HG02852 (cell line): ENCODE data around the gene CDK7.
"Not testable (repeated sequence)": the region's sequence is repeated elsewhere in the genome, so short reads cannot be mapped to it uniquely, and the experiment has no call there.

Source experiments
- ATAC-seq: cut with Tn5 transposase; IDR thresholded peaks from one replicate; pipeline ENCODE4 v1.9.1; 2021; ENCODE audit warnings: mild to moderate bottlenecking, moderate library complexity; ENCODE audit not compliant: unreplicated experiment

CDK7 gene

GRCh38 chr5:69236733-69237132 is 2.0 kb downstream of the CDK7 start:
- ATAC-seq: not testable (repeated sequence)

GRCh38 chr5:69237877-69238276 is 3.2 kb downstream of the CDK7 start:
- no peak for ATAC-seq

GRCh38 chr5:69238760-69239251 is 4.1 kb downstream of the CDK7 start:
- ATAC-seq: no peak

- no peak for ATAC-seq
These were observed 7.7 kb downstream of the CDK7 start for GRCh38 chr5:69242215-69242927.

DNA sequence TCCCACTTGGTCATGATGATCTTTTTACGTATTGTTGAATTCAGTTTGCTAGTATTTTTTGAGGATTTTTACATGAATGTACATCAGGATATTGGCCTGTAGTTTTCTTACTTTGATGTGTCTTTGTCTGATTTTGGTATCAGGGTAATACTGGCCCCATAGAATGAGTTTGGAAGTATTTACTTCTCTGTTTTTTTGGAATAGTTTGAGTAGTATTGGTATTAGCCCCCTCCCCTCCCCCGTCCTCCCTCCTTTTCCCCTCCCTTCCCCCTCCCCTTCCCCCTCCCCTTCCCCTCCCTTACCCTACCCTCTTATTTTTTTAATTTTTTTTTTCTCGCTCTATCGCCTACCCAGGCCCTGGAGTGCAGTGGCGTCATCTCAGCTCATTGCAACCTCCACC is 10.3 kb downstream of the CDK7 start:
- no peak for ATAC-seq

DNA sequence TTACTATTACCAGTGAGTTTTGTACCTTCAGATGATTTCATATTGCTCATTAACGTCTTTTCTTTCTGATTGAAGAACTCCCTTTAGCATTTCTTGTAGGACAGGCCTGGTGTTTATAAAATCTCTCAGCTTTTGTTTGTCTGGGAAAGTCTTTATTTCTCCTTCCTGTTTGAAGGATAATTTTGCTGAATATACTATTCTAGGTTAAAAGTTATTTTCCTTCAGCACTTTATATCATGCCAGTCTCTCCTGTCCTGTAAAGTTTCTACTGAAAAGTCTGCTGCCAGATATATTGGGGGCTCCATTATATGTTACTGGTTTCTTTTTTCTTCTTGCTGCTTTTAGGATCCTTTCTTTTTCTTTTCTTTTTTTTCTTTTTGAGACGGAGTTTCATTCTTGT is 13.3 kb downstream of the CDK7 start:
- ATAC-seq: no peak

- no peak for ATAC-seq
These were observed 15.9 kb downstream of the CDK7 start for GRCh38 chr5:69250593-69250992.

DNA sequence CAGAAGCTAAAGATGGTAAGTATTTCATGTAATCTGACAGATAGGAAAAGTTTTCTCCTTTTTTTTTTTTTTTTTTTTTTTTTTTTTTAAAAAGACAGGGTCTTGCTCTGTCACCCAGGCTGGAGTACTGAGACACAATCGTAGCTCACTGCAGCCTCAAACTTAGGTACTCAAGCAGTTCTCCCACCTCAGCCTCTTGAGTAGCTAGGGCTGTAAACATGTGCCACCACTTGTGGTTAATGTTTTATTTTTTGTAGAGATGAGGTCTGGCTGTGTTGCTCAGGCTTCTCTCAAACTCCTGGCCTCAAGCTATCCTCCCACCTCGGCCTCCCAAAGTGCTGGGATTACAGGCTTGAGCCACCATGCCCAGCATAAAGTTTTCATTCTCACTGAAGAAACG is 17.8 kb downstream of the CDK7 start:
- ATAC-seq: no peak

DNA sequence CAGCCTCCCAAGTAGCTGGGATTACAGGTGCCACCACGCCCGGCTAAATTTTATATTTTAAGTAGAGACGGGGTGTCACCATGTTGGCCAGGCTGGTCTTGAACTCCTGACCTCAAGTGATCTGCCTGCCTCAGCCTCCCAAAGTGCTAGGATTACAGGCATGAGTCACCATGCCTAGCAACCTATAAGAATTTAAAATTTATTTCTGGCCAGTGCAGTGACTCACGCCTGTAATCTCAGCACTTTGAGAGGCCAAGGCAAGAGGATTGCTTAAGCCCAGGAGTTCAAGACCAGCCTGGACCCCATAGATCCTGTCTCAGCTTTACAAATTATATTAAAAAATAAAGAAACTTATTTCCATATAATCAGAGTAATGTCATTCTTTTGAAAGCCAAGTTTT is 21.3 kb downstream of the CDK7 start:
- not testable (repeated sequence) for ATAC-seq

DNA sequence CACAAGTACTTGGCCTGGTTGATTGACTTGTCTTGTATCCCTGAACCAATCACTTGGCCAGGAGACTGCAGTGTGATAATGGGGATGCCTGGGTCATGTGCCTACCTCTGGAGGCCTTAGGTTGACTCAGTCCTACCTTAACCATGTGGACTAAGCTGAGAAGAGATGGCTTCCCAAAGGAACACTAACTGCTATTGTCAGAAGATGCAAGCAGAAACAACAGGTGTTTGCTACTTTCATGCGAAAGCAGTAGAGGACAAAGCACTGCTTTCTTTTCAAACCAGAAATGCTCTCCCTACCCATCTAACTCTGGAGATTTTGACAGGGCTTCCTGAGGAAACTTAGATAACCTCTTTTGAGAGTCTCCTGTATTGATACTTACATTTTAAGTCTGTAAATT is 22.9 kb downstream of the CDK7 start:
- no peak for ATAC-seq

- no peak for ATAC-seq
These were observed 26.3 kb downstream of the CDK7 start for GRCh38 chr5:69261034-69261433.

DNA sequence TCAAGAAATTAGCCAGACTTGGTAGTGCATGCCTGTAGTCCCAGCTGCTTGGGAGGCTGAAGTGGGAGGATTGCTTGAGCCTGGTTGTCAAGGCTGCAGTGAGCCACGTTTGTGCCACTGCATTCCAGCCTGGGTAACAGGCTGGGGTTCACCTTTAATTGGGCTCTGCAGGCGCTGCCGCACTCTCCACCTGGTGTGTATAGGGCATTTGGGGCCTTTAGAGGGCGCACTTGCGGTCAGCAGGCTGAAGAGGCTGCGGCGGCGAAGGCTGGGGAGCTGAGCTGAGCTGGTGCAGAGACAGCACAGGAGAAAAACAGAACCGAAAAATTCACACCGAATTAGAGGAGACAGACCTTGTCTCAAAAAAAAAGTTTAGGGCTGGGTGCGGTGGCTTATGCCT is 31.2 kb downstream of the CDK7 start:
- ATAC-seq: no peak

DNA sequence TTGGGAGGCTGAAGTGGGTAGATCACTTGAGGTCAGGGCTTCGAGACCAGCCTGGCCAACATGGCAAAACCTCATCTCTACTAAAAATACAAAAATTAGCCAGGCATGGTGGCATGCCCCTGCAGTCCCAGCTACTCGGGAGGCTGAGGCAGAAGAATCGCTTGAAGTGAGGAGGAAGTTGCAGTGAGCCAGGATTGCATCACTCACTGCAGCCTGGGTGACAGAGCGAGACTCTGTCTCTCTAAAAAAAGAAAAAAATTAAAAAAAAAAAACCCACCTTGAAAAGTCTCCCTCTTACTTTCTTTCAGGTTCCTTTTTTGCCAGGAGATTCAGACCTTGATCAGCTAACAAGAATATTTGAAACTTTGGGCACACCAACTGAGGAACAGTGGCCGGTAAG is 34.2 kb downstream of the CDK7 start:
- no peak for ATAC-seq

- ATAC-seq: no peak
These were observed 36.2 kb downstream of the CDK7 start for GRCh38 chr5:69270840-69271239.

- ATAC-seq: no peak
These were observed 36.7 kb downstream of the CDK7 start for GRCh38 chr5:69271376-69271775.

- no peak for ATAC-seq
These were observed 40.9 kb downstream of the CDK7 start for GRCh38 chr5:69275563-69275962.

GRCh38 chr5:69276422-69277174 is 41.9 kb downstream of the CDK7 start:
- no peak for ATAC-seq

DNA sequence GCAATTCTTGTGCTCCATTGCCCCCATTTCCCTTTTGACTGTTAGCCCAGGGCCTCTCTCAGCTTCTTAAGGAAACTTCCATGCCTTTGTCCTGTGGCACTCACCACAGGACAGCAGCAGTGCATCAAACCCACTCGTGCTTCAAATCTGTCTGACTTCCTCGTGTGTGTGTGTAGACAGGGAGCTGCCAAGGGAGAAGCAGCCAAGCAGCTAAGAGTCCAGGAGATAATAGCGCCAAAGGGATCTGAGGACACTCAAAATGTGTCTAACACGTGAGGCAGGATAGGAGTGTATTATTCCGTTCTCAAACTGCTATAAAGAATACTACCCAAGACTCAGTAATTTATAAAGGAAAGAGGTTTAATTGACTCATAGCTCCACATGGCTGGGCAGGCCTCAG is 44.8 kb downstream of the CDK7 start:
- ATAC-seq: no peak

GRCh38 chr5:69281114-69281513 is 46.4 kb downstream of the CDK7 start:
- no peak for ATAC-seq

DNA sequence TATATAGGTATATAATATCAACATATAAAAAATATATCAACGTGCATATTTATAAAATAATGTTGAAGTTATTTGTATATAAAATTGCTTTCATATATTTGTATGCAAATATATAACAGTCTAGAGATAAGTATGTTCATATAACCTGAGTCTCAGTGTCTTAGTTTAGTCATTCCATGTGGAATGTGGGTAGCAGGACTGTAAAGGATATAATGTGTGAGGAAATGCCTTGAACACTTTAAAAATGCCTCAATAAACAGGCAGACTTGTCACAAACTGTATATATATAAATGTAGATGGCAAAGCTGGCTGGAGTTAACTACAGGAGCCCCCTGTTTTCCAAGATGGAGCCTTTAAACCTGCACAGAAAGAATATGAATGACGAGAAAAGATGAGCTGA is 49.5 kb downstream of the CDK7 start:
- no peak for ATAC-seq

- no peak for ATAC-seq
These were observed 50.9 kb downstream of the CDK7 start for GRCh38 chr5:69285448-69286116.

- ATAC-seq: no peak
These were observed 53.4 kb downstream of the CDK7 start for GRCh38 chr5:69288069-69288468.
